H1 (cell line): Measurements from ENCODE around the gene MRPS6. TPM values are rescaled to one million over a fixed set of nuclear protein-coding genes. Genes with fewer than 3 reads are reported as not detected.
A peak's percentile ranks its signal among the peaks of the same experiment; 100 is the strongest.

Experiments used
- CTCF ChIA-PET: fragments of 300-600 bp; sonication (Branson Sonifier 250); formaldehyde crosslinking; loops from one replicate; lab custom pipeline; 2021; ENCODE audit not compliant: partially characterized antibody; lab: Charles Lee
- POLR2A ChIA-PET: fragments of 300-600 bp; sonication (Branson Sonifier 250); formaldehyde crosslinking; loops from one replicate; lab custom pipeline; 2021; ENCODE audit warnings: inconsistent platforms; ENCODE audit not compliant: partially characterized antibody; lab: Charles Lee
- DNase-seq, 2 experiments: peaks; one replicate each; pipeline versions ENCODE4 v3.0.0 to v3.0.0-alpha.2; 2010 to 2022; ENCODE audit warnings: low spot score in 2 of 2, low read depth in 1 of 2, mixed read lengths in 1 of 2
- FAIRE-seq: peaks from 2 replicates; lab custom pipeline; 2011; peaks lifted over from hg19 to GRCh38; lab: Jason Lieb, UNC
- H2AFZ ChIP-seq: 2 replicates; pipeline ENCODE4 v1.8.1; 2012; ENCODE audit warnings: low read length, inconsistent platforms
- H2AK5ac ChIP-seq: 2 replicates; pipeline ENCODE4 v1.6.1; 2013; ENCODE audit warnings: low read depth, low read length
- H2BK120ac ChIP-seq: replicated peaks from 2 replicates; pipeline ENCODE3; 2013; ENCODE audit warnings: low read depth, low read length, inconsistent platforms
- H2BK12ac ChIP-seq: 2 replicates; pipeline ENCODE4 v1.6.1; 2013; ENCODE audit warnings: low read depth, low read length
- H2BK15ac ChIP-seq: 2 replicates; pipeline ENCODE4 v1.6.1; 2013; ENCODE audit warnings: low read length
- H2BK20ac ChIP-seq: 2 replicates; pipeline ENCODE4 v1.6.1; 2013; ENCODE audit warnings: low read length
- H2BK5ac ChIP-seq: 2 replicates; pipeline ENCODE4 v1.6.1; 2013; ENCODE audit warnings: low read depth, low read length
- H3K14ac ChIP-seq: 2 replicates; pipeline ENCODE4 v1.6.1; 2013; ENCODE audit warnings: inconsistent platforms; ENCODE audit not compliant: insufficient read length
- H3K18ac ChIP-seq: 2 replicates; pipeline ENCODE4 v1.6.1; 2013; ENCODE audit warnings: low read length; ENCODE audit errors: extremely low read depth
- H3K23ac ChIP-seq: 2 replicates; pipeline ENCODE4 v1.6.1; 2013; ENCODE audit warnings: inconsistent platforms; ENCODE audit not compliant: insufficient read length
- H3K23me2 ChIP-seq: 2 replicates; pipeline ENCODE4 v1.6.1; 2013; ENCODE audit warnings: low read depth, low read length
- H3K27ac ChIP-seq: 2 replicates; pipeline ENCODE4 v1.6.1; 2011; ENCODE audit warnings: low read depth, low read length, inconsistent platforms
- H3K27me3 ChIP-seq, 4 experiments: replicated peaks in 1 of 4; 1 replicate in 1 of 4; 2 replicates in 3 of 4; pipeline versions ENCODE4 v1.6.1 to v1.8.1; 2011 to 2013; ENCODE audit warnings: low read length in 3 of 4, mild to moderate bottlenecking in 3 of 4, inconsistent platforms in 2 of 4, mixed read lengths in 2 of 4, moderate library complexity in 1 of 4; ENCODE audit not compliant: control insufficient read depth in 3 of 4, insufficient read depth in 3 of 4; ENCODE audit errors: extremely low read depth in 1 of 4
- H3K36me3 ChIP-seq, 4 experiments: 2 replicates each; pipeline versions ENCODE4 v1.6.1 to v1.8.1; 2011 to 2013; ENCODE audit warnings: mild to moderate bottlenecking in 4 of 4, low read length in 3 of 4, moderate library complexity in 2 of 4, control low read depth in 1 of 4, inconsistent platforms in 1 of 4; ENCODE audit not compliant: insufficient read depth in 4 of 4, control insufficient read depth in 2 of 4
- H3K4ac ChIP-seq: replicated peaks from 2 replicates; pipeline ENCODE3; 2013; ENCODE audit warnings: low read length, low read depth, mixed read lengths, inconsistent platforms; ENCODE audit not compliant: insufficient read length
- H3K4me1 ChIP-seq, 4 experiments: replicated peaks in 1 of 4; 1 replicate in 1 of 4; 2 replicates in 3 of 4; pipeline versions ENCODE4 v1.6.1 to v1.8.1; 2011 to 2013; ENCODE audit warnings: low read length in 3 of 4, inconsistent platforms in 2 of 4, mixed read lengths in 1 of 4; ENCODE audit not compliant: insufficient read depth in 4 of 4, control insufficient read depth in 3 of 4
- H3K4me2 ChIP-seq, 2 experiments: 2 replicates each; pipeline versions ENCODE4 v1.6.1 to v1.8.1; 2011 to 2013; ENCODE audit warnings: low read depth in 2 of 2, low read length in 2 of 2, control low read depth in 1 of 2, inconsistent platforms in 1 of 2, mild to moderate bottlenecking in 1 of 2; ENCODE audit not compliant: insufficient read depth in 1 of 2
- H3K4me3 ChIP-seq, 4 experiments: fragments of 200-600, 300-600 bp in 1 of 4; sonication (generic), shearing (Covaris generic), sonication (Bioruptor Twin) in 1 of 4; 2 replicates each; pipeline versions ENCODE4 v1.5.1 to v1.8.1; 2011 to 2016; ENCODE audit warnings: low read length in 4 of 4, low read depth in 3 of 4, control low read depth in 2 of 4, inconsistent platforms in 2 of 4, mild to moderate bottlenecking in 2 of 4, mixed read lengths in 1 of 4, moderate library complexity in 1 of 4; ENCODE audit not compliant: insufficient read depth in 2 of 4; ENCODE audit errors: extremely low read depth in 1 of 4
- H3K56ac ChIP-seq: replicated peaks from 2 replicates; pipeline ENCODE3; 2013; ENCODE audit warnings: low read depth, mild to moderate bottlenecking, mixed read lengths, low read length, inconsistent platforms; ENCODE audit not compliant: insufficient read length
- H3K79me1 ChIP-seq: 2 replicates; pipeline ENCODE4 v1.6.1; 2013; ENCODE audit warnings: low read depth, low read length, control low read depth
- H3K79me2 ChIP-seq, 2 experiments: 2 replicates each; pipeline versions ENCODE4 v1.6.1 to v1.8.1; 2012 to 2013; ENCODE audit warnings: low read length in 2 of 2, mild to moderate bottlenecking in 2 of 2, inconsistent platforms in 1 of 2; ENCODE audit not compliant: insufficient read depth in 2 of 2, control insufficient read depth in 1 of 2
- H3K9ac ChIP-seq, 4 experiments: replicated peaks in 1 of 4; 1 replicate in 1 of 4; 2 replicates in 3 of 4; pipeline versions ENCODE4 v1.6.1 to v1.8.1; 2011 to 2013; ENCODE audit warnings: low read depth in 3 of 4, low read length in 3 of 4, control low read depth in 2 of 4, mild to moderate bottlenecking in 2 of 4, moderate library complexity in 2 of 4, inconsistent platforms in 1 of 4; ENCODE audit errors: extremely low read depth in 1 of 4
- H3K9me3 ChIP-seq, 2 experiments: 2 replicates each; pipeline versions ENCODE4 v1.6.1 to v1.8.1; 2012 to 2013; ENCODE audit warnings: mild to moderate bottlenecking in 2 of 2, moderate library complexity in 2 of 2, control low read depth in 1 of 2, inconsistent platforms in 1 of 2, low read depth in 1 of 2, low read length in 1 of 2, mixed read lengths in 1 of 2; ENCODE audit not compliant: insufficient read depth in 2 of 2
- H4K20me1 ChIP-seq, 2 experiments: replicated peaks in 1 of 2; 2 replicates each; pipeline versions ENCODE3 to v1.8.1; 2011 to 2013; ENCODE audit warnings: inconsistent platforms in 2 of 2, low read length in 2 of 2, mild to moderate bottlenecking in 1 of 2; ENCODE audit not compliant: insufficient read depth in 2 of 2, control insufficient read depth in 1 of 2
- H4K5ac ChIP-seq: 2 replicates; pipeline ENCODE4 v1.6.1; 2013; ENCODE audit warnings: low read length, low read depth, mixed read lengths, inconsistent platforms; ENCODE audit not compliant: insufficient read length
- H4K8ac ChIP-seq: 2 replicates; pipeline ENCODE4 v1.8.0; 2013; ENCODE audit warnings: mild to moderate bottlenecking, moderate library complexity, low read length, inconsistent platforms; ENCODE audit not compliant: insufficient read depth; ENCODE audit errors: extremely low read depth
- H4K91ac ChIP-seq: replicated peaks from 2 replicates; pipeline ENCODE3; 2013; ENCODE audit warnings: low read length, mixed read lengths, inconsistent platforms; ENCODE audit not compliant: insufficient read length
- CHD2 ChIP-seq: IDR thresholded peaks from 2 replicates; pipeline ENCODE4 v1.6.1; 2012; ENCODE audit warnings: low read length, improper control_type of control experiment
- CREB1 ChIP-seq: IDR thresholded peaks from 2 replicates; pipeline ENCODE4 v1.6.1; 2012; ENCODE audit warnings: inconsistent platforms
- WGBS, 2 experiments: shearing (Covaris generic) in 1 of 2; methylation state at CpG; one replicate each; pipeline versions ENCODE4 v1.1.6 to v1.1.7; 2013 to 2015; ENCODE audit warnings: low lambda C conversion rate in 2 of 2, mixed read lengths in 2 of 2, inconsistent platforms in 1 of 2, low coverage in 1 of 2, missing lambda C conversion rate in 1 of 2; ENCODE audit not compliant: insufficient replicate concordance in 2 of 2, insufficient coverage in 1 of 2, insufficient read length in 1 of 2; ENCODE audit errors: extremely low coverage in 1 of 2, missing lambda C conversion rate in 1 of 2; 5-methylcytosine and 5-hydroxymethylcytosine counted together
- polyA plus RNA-seq, 7 experiments: library from polyadenylated mRNA; depleted of rRNA in 3 of 7; stranded (reverse) in 5 of 7; unstranded in 2 of 7; fragments of >200 nt in 5 of 7; fragments of 200-250 nt in 2 of 7; gene quantifications; 1 replicate in 5 of 7; 2 replicates in 1 of 7; 4 replicates in 1 of 7; pipeline versions ENCODE4 v1.2.1 to v1.2.3, GENCODE V29; 2011 to 2013; ENCODE audit warnings: missing spikeins in 2 of 7, mixed read lengths in 2 of 7
- total RNA-seq: library from RNA; stranded (reverse); fragmentation: NEBNext Ultra II Directional; extraction: Animal tissue kit (Norgen Biotek cat#: 25700); gene quantifications from 2 replicates; pipeline ENCODE4 v1.2.1, GENCODE V29; 2021

MRPS6 gene
- total and polyA plus RNA-seq, 2 of the 8 experiments (the other 6 are each of a cell fraction or from before 2014, with no cell fraction given), result 62.7 to 156 TPM

GRCh38 chr21:34180826-34181359, 107.5 kb downstream of the MRPS6 start:
- Histone ChIP-seq H3K36me3 (no peaks in the 10 kb centered on the region), H4K8ac (no peak overlapping the region), H3K4me1 (peaks cover 4 to 22% (median 15%) of the 10 kb centered on the region in 4 experiments; a peak in 6 of 7 replicates), H3K27me3 (peaks cover 2 to 18% (median 7%) of the 10 kb centered on the region in 4 experiments; a peak in 5 of 7 replicates), H2BK20ac (no peak overlapping the region), H3K9me3 (no peaks in the 10 kb centered on the region), H3K4me2 (peak overlapping the region; percentile 38 to 67), H2AFZ (no peak overlapping the region), H3K79me2 (no peaks in the 10 kb centered on the region), H3K4me3 (no peak overlapping the region), H3K56ac (no peak overlapping the region), H3K23me2 (0 out of 2 replicates have a peak, but pooled peaks cover 2% of the 10 kb centered on the region), H2BK120ac (no peak overlapping the region), H2BK15ac (no peak overlapping the region), H3K9ac (no peak overlapping the region; a peak in 1 of 7 replicates), H4K5ac (no peak overlapping the region), H3K23ac (no peak overlapping the region), H2BK12ac (0 out of 2 replicates have a peak overlapping the region, but pooled peaks have one; percentile 5), H4K20me1 (no peaks in the 10 kb centered on the region), H2AK5ac (no peak overlapping the region), H3K4ac (no peak overlapping the region), H3K27ac (no peak overlapping the region), H4K91ac (peak overlapping the region; percentile 40), H2BK5ac (no peak overlapping the region), H3K14ac (no peak overlapping the region), H3K18ac (0 out of 2 replicates have a peak overlapping the region, but pooled peaks have one; percentile 2), H3K79me1 (no peaks in the 10 kb centered on the region)
- TF ChIP-seq CREB1 (no peak), CHD2 (no peak)
- no peak for DNase-seq
- CTCF ChIA-PET, result interaction anchor here (1.2 to 2.2 kb wide), 3 partner anchors 17 to 63 kb away, joined by 3 to 4 read pairs (median 4); no protein-coding TSS in a partner anchor
- 75% methylated on average over 9 of the region's 10 CpGs; no CpG with 5 or more reads in 1 of the 2 experiments for WGBS, 2 experiments
- no peak for FAIRE-seq
- POLR2A ChIA-PET, result interaction anchor here (1.4 kb wide), 1 partner anchor 9 kb away, joined by 3 read pairs; no protein-coding TSS in a partner anchor
